ENCODE data around the gene GPR146.
"Not testable (repeated sequence)": the region's sequence is repeated elsewhere in the genome, so short reads cannot be mapped to it uniquely, and the experiment has no call there.

Gene GPR146

GRCh38 chr7:1044189-1045068 lies at the start of gene GPR146:
Gene GPR146, plus strand, starts transcription at chr7:1044546. Its CDS starts 12,970 bp downstream, at chr7:1057516.
- Histone ChIP-seq H3K36me3 (ENCODE audit: insufficient read depth, low read length) (no peaks in the 10 kb centered on the region), H3K4me3 (ENCODE audit: low read length) (peak within 1 kb of the TSS; percentile 57), H3K4me1 (ENCODE audit: insufficient read depth, low read length) (peaks cover 44% of the 10 kb centered on the region), H3K27me3 (ENCODE audit: insufficient read depth, low read length) (no peaks in the 10 kb centered on the region), H2AFZ (ENCODE audit: low read depth, low read length) (peak within 1 kb of the TSS; percentile 18), H3K9me3 (ENCODE audit: low read length) (no peaks in the 10 kb centered on the region)

DNA sequence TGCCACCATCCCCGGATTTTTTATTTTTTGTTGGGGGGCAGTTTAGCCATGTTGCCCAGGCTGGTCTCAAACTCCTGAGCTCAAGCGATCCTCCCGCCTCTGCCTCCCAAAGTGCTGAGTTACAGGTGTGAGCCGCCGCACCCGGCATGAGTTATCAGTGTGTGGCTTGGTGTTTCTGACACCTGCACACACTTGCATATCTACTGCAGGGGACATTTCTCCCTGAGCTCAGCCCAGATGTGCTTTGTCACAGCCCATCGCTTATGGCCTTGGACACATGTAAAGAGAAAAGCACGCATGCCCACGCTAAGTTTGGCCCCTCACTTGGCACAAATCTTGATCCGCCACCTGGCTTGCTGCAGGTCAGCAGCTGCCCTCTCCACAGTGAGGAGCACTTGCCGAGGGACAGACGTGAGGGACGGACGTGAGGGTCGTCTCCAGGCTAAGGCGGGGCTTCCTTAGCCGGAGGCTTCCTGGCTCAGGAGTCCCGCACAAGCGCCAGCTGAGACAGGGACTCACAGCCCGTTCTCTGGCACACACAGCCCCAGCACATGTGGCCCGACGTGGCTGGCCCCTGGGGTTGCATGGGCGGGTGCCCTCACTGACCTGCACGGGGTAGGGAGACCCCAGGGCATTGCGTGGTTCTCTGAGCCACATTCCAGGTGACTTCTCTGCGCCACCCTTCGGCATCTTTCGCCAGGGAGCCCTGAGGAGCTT lies 49.6 kb upstream of the GPR146 start:
- Histone ChIP-seq H3K27me3 (ENCODE audit: insufficient read depth, low read length) (no peaks in the 10 kb centered on the region), H3K4me1 (ENCODE audit: insufficient read depth, low read length) (peaks cover 10% of the 10 kb centered on the region), H2AFZ (ENCODE audit: low read depth, low read length) (no peak overlapping the region), H3K36me3 (ENCODE audit: insufficient read depth, low read length) (peaks cover 20% of the 10 kb centered on the region), H3K9me3 (ENCODE audit: low read length) (no peaks in the 10 kb centered on the region), H3K4me3 (ENCODE audit: low read length) (no peak overlapping the region)

- Histone ChIP-seq H3K9me3 (ENCODE audit: low read length) (no peaks in the 10 kb centered on the region), H3K27me3 (ENCODE audit: insufficient read depth, low read length) (no peaks in the 10 kb centered on the region), H3K4me1 (ENCODE audit: insufficient read depth, low read length) (peaks cover 10% of the 10 kb centered on the region), H2AFZ (ENCODE audit: low read depth, low read length) (no peak overlapping the region), H3K4me3 (ENCODE audit: low read length) (no peak overlapping the region), H3K36me3 (ENCODE audit: insufficient read depth, low read length) (peaks cover 20% of the 10 kb centered on the region)
Measured at GRCh38 chr7:995571-995970, 48.8 kb upstream of the GPR146 start.

- Histone ChIP-seq H2AFZ (ENCODE audit: low read depth, low read length) (no peak overlapping the region), H3K4me3 (ENCODE audit: low read length) (no peak overlapping the region), H3K36me3 (ENCODE audit: insufficient read depth, low read length) (peaks cover 20% of the 10 kb centered on the region), H3K27me3 (ENCODE audit: insufficient read depth, low read length) (no peaks in the 10 kb centered on the region), H3K9me3 (ENCODE audit: low read length) (no peaks in the 10 kb centered on the region), H3K4me1 (ENCODE audit: insufficient read depth, low read length) (peaks cover 10% of the 10 kb centered on the region)
Measured at GRCh38 chr7:996079-996872, 48.1 kb upstream of the GPR146 start.

- H3K27me3 ChIP-seq (ENCODE audit: insufficient read depth, low read length), result no peaks in the 10 kb centered on the region
- H3K9me3 ChIP-seq (ENCODE audit: low read length), result no peaks in the 10 kb centered on the region
- H2AFZ ChIP-seq (ENCODE audit: low read depth, low read length), result no peak overlapping the region
- peaks cover 20% of the 10 kb centered on the region for H3K36me3 ChIP-seq (ENCODE audit: insufficient read depth, low read length)
- peaks cover 8% of the 10 kb centered on the region for H3K4me1 ChIP-seq (ENCODE audit: insufficient read depth, low read length)
- no peak overlapping the region for H3K4me3 ChIP-seq (ENCODE audit: low read length)
Measured at GRCh38 chr7:997404-998395, 46.6 kb upstream of the GPR146 start.

DNA sequence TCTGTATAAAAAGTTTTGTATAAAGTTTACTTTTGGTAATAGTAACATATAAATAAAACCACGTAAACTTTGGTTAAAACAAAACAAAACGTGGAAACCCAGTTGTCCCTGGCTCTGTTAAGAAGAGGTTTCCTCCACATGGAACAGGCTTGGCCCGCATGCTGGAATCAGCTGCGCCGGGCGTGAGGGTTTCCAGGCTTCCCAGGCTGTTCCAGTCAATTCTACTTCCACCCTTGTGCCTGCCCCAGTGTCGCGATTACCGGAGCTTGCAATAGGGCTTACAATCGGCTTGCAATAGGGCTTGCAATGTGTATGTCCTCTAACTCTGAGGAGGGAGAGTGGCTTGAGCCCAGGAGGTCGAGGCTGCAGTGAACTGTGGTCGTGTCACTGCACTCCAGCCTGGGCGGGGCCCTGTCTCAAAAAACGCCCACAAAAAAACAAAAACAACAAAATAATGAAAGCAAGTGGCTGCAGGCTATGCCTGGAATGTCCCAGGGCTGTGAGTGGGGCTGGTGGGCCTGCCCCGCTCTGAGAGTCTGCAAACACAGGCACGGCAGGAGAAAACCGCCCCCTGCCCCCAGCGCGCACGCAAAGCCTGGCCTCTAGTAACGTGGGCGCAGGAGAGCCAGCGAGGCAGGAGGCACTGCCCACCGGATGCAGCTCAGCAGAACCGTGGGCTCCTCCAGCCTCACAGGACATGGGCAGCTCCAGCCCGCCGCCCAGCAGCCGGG lies 45.0 kb upstream of the GPR146 start:
- H3K36me3 ChIP-seq (ENCODE audit: insufficient read depth, low read length), result peaks cover 25% of the 10 kb centered on the region
- H3K4me1 ChIP-seq (ENCODE audit: insufficient read depth, low read length), result no peaks in the 10 kb centered on the region
- no peak overlapping the region for H2AFZ ChIP-seq (ENCODE audit: low read depth, low read length)
- no peak overlapping the region for H3K4me3 ChIP-seq (ENCODE audit: low read length)
- no peaks in the 10 kb centered on the region for H3K9me3 ChIP-seq (ENCODE audit: low read length)
- no peaks in the 10 kb centered on the region for H3K27me3 ChIP-seq (ENCODE audit: insufficient read depth, low read length)

- Histone ChIP-seq H3K27me3 (ENCODE audit: insufficient read depth, low read length) (no peaks in the 10 kb centered on the region), H3K36me3 (ENCODE audit: insufficient read depth, low read length) (peaks cover 29% of the 10 kb centered on the region), H3K4me3 (ENCODE audit: low read length) (no peak overlapping the region), H3K4me1 (ENCODE audit: insufficient read depth, low read length) (no peaks in the 10 kb centered on the region), H2AFZ (ENCODE audit: low read depth, low read length) (no peak overlapping the region), H3K9me3 (ENCODE audit: low read length) (no peaks in the 10 kb centered on the region)
Measured at GRCh38 chr7:999941-1000935, 44.1 kb upstream of the GPR146 start.

DNA sequence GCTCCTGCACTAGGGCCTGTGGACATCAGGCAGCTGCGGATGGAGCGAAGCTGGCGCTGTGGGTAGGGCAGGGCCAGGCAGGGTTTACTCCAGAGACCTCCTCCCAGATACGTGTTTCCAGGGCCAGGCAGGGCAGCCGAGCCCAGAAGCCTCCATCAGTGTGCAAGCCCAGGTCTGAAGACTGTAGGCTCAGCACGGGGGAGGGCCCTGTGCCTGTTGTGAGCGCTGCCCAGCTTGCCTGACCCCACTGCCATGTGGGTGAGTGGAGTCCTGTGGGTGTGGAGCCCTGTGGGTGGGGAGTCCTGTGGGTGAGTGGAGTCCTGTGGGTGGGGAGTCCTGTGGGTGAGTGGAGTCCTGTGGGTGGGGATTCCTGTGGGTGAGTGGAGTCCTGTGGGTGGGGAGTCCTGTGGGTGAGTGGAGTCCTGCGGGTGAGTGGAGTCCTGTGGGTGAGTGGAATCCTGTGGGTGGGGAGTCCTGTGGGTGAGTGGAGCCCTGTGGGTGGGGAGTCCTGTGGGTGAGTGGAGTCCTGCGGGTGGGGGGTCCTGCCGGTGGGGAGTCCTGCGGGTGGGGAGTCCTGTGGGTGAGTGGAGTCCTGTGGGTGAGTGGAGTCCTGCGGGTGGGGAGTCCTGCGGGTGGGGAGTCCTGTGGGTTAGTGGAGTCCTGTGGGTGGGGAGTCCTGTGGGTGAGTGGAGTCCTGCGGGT lies 43.1 kb upstream of the GPR146 start:
- H3K27me3 ChIP-seq (ENCODE audit: insufficient read depth, low read length); H3K9me3 ChIP-seq (ENCODE audit: low read length); H3K4me3 ChIP-seq (ENCODE audit: low read length); H2AFZ ChIP-seq (ENCODE audit: low read depth, low read length); H3K4me1 ChIP-seq (ENCODE audit: insufficient read depth, low read length): not testable (repeated sequence)
- H3K36me3 ChIP-seq (ENCODE audit: insufficient read depth, low read length), result peaks cover 25% of the 10 kb centered on the region

DNA sequence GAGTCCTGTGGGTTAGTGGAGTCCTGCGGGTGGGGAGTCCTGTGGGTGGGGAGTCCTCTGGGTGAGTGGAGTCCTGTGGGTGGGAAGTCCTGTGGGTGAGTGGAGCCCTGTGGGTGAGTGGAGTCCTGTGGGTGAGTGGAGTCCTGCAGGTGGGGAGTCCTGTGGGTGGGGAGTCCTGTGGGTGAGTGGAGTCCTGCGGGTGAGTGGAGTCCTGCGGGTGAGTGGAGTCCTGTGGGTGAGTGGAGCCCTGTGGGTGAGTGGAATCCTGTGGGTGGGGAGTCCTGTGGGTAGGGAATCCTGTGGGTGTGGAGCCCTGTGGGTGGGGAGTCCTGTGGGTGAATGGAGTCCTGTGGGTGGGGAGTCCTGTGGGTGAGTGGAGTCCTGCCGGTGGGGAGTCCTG lies 42.3 kb upstream of the GPR146 start:
- H3K4me1 ChIP-seq (ENCODE audit: insufficient read depth, low read length); H3K4me3 ChIP-seq (ENCODE audit: low read length); H3K9me3 ChIP-seq (ENCODE audit: low read length); H3K27me3 ChIP-seq (ENCODE audit: insufficient read depth, low read length); H2AFZ ChIP-seq (ENCODE audit: low read depth, low read length): not testable (repeated sequence)
- peaks cover 22% of the 10 kb centered on the region for H3K36me3 ChIP-seq (ENCODE audit: insufficient read depth, low read length)

- peaks cover 25% of the 10 kb centered on the region for H3K36me3 ChIP-seq (ENCODE audit: insufficient read depth, low read length)
- H3K4me3 ChIP-seq (ENCODE audit: low read length), result not testable (repeated sequence)
Measured at GRCh38 chr7:1002445-1002844, 41.9 kb upstream of the GPR146 start.

More at GRCh38 chr7:1002445-1002844, 41.9 kb upstream of the GPR146 start:
- H3K9me3 ChIP-seq (ENCODE audit: low read length); H2AFZ ChIP-seq (ENCODE audit: low read depth, low read length); H3K4me1 ChIP-seq (ENCODE audit: insufficient read depth, low read length); H3K27me3 ChIP-seq (ENCODE audit: insufficient read depth, low read length): not testable (repeated sequence)
